IMR-90 (cell line): ENCODE results near the gene LSM8. TPM values are rescaled to one million over a fixed set of nuclear protein-coding genes. Genes with fewer than 3 reads are reported as not detected.

Experiments used
- ATAC-seq: fragments of 200-7000 bp; cut with Tn5 transposase; 2 replicates; pipeline ENCODE4 v1.9.1; 2020; ENCODE audit warnings: low read depth, mild to moderate bottlenecking, moderate library complexity
- BruUV-seq: library from RNA; stranded (reverse); fragments of 400-500 nt; replicated peaks from 2 replicates; lab custom pipeline; 2021; lab: Mats Ljungman, UMichigan
- CTCF ChIA-PET: fragments of 300-600 bp; formaldehyde crosslinking; extraction: SDS; loops from one replicate; lab custom pipeline; 2021; ENCODE audit warnings: antibody characterized with exemption; lab: Yijun Ruan, JAX
- POLR2A ChIA-PET: fragments of 300-600 bp; sonication (Branson Sonifier 250); formaldehyde crosslinking; loops from one replicate; lab custom pipeline; 2022; ENCODE audit warnings: antibody characterized with exemption; ENCODE audit not compliant: unreplicated experiment; lab: Charles Lee
- DNase-seq: peaks from one replicate; pipeline ENCODE4 v3.0.0; 2013
- H2AFZ ChIP-seq: replicated peaks from 2 replicates; pipeline ENCODE3; 2013; ENCODE audit warnings: low read length, mild to moderate bottlenecking; ENCODE audit not compliant: poor library complexity
- H2AK5ac ChIP-seq: 2 replicates; pipeline ENCODE4 v1.6.1; 2013; ENCODE audit warnings: low read depth, low read length, inconsistent platforms
- H2AK9ac ChIP-seq: replicated peaks from 2 replicates; pipeline ENCODE3; 2013; ENCODE audit warnings: mild to moderate bottlenecking, low read depth, low read length, moderate library complexity; ENCODE audit not compliant: poor library complexity
- H2BK120ac ChIP-seq: 2 replicates; pipeline ENCODE4 v1.6.1; 2013; ENCODE audit warnings: low read depth, low read length, inconsistent platforms
- H2BK15ac ChIP-seq: 3 replicates; pipeline ENCODE4 v1.6.1; 2013; ENCODE audit warnings: low read depth, low read length, inconsistent platforms
- H2BK20ac ChIP-seq: 2 replicates; pipeline ENCODE4 v1.6.1; 2013; ENCODE audit warnings: low read depth, mild to moderate bottlenecking, inconsistent platforms, low read length, moderate library complexity
- H2BK5ac ChIP-seq: 2 replicates; pipeline ENCODE4 v1.6.1; 2013; ENCODE audit warnings: mild to moderate bottlenecking, low read depth, low read length, inconsistent platforms; ENCODE audit not compliant: poor library complexity, severe bottlenecking
- H3K14ac ChIP-seq: replicated peaks from 2 replicates; pipeline ENCODE4 v1.6.1; 2013; ENCODE audit warnings: low read depth, low read length, inconsistent platforms
- H3K18ac ChIP-seq: 2 replicates; pipeline ENCODE4 v1.6.1; 2013; ENCODE audit warnings: low read depth, low read length, control low read depth
- H3K23ac ChIP-seq: 2 replicates; pipeline ENCODE4 v1.6.1; 2013; ENCODE audit warnings: low read depth, low read length, inconsistent platforms
- H3K27ac ChIP-seq: 2 replicates; pipeline ENCODE4 v1.5.1; 2013; ENCODE audit warnings: mild to moderate bottlenecking, control low read depth, low read length; ENCODE audit not compliant: insufficient read depth
- H3K27me3 ChIP-seq: 2 replicates; pipeline ENCODE4 v1.6.1; 2013; ENCODE audit warnings: low read length; ENCODE audit not compliant: control insufficient read depth, insufficient read depth
- H3K36me3 ChIP-seq: 2 replicates; pipeline ENCODE4 v1.6.1; 2013; ENCODE audit warnings: low read length, mixed read lengths; ENCODE audit not compliant: control insufficient read depth, insufficient read depth
- H3K4ac ChIP-seq: 2 replicates; pipeline ENCODE4 v1.6.1; 2013; ENCODE audit warnings: low read depth, low read length, inconsistent platforms
- H3K4me1 ChIP-seq: 2 replicates; pipeline ENCODE4 v1.6.1; 2013; ENCODE audit warnings: low read length, mixed read lengths; ENCODE audit not compliant: control insufficient read depth, insufficient read depth
- H3K4me2 ChIP-seq: 2 replicates; pipeline ENCODE4 v1.6.1; 2013; ENCODE audit warnings: low read depth, mild to moderate bottlenecking, control low read depth, low read length, moderate library complexity
- H3K4me3 ChIP-seq: 2 replicates; pipeline ENCODE4 v1.5.1; 2013; ENCODE audit warnings: low read depth, mild to moderate bottlenecking, control low read depth, low read length, moderate library complexity; ENCODE audit not compliant: insufficient read depth
- H3K56ac ChIP-seq: 2 replicates; pipeline ENCODE4 v1.6.1; 2013; ENCODE audit warnings: low read length, inconsistent platforms; ENCODE audit not compliant: insufficient read depth; ENCODE audit errors: extremely low read depth
- H3K79me1 ChIP-seq, 2 experiments: 2 replicates each; pipeline ENCODE4 v1.6.1; 2013; ENCODE audit warnings: low read length in 2 of 2, inconsistent platforms in 1 of 2, low read depth in 1 of 2
- H3K9ac ChIP-seq: 2 replicates; pipeline ENCODE4 v1.6.1; 2013; ENCODE audit warnings: low read depth, low read length, control low read depth
- H3K9me1 ChIP-seq: 2 replicates; pipeline ENCODE4 v1.6.1; 2013; ENCODE audit warnings: low read length, inconsistent platforms; ENCODE audit not compliant: insufficient read depth
- H3K9me3 ChIP-seq: 2 replicates; pipeline ENCODE4 v1.6.1; 2013; ENCODE audit warnings: low read length; ENCODE audit not compliant: control insufficient read depth, insufficient read depth
- H4K20me1 ChIP-seq: 2 replicates; pipeline ENCODE4 v1.6.1; 2013; ENCODE audit warnings: low read length, inconsistent platforms; ENCODE audit not compliant: insufficient read depth
- H4K5ac ChIP-seq: 2 replicates; pipeline ENCODE4 v1.6.1; 2013; ENCODE audit warnings: mild to moderate bottlenecking, low read depth, low read length, control low read depth
- H4K8ac ChIP-seq, 2 experiments: 2 replicates each; pipeline ENCODE4 v1.6.1; 2013; ENCODE audit warnings: low read depth in 2 of 2, low read length in 2 of 2, control low read depth in 1 of 2, inconsistent platforms in 1 of 2
- H4K91ac ChIP-seq: 2 replicates; pipeline ENCODE4 v1.6.1; 2013; ENCODE audit warnings: low read depth, low read length, inconsistent platforms; ENCODE audit not compliant: insufficient read depth
- CEBPB ChIP-seq: IDR thresholded peaks from 2 replicates; pipeline ENCODE4 v1.6.1; 2012; ENCODE audit warnings: low read depth, low read length, improper control_type of control experiment
- CTCF ChIP-seq: conservative IDR thresholded peaks from 2 replicates; pipeline ENCODE4 v1.5.1; 2012; ENCODE audit warnings: mild to moderate bottlenecking, low read depth, low read length, improper control_type of control experiment
- FOS ChIP-seq: fragments of 150-350 bp; IDR thresholded peaks from 2 replicates; pipeline ENCODE4 v1.6.1; 2016; ENCODE audit warnings: low read depth, low read length
- MAZ ChIP-seq: IDR thresholded peaks from 2 replicates; pipeline ENCODE4 v1.6.1; 2012; ENCODE audit warnings: low read depth, mild to moderate bottlenecking, low read length, improper control_type of control experiment, moderate library complexity, borderline replicate concordance
- SMC3 ChIP-seq: fragments of 150-350 bp; IDR thresholded peaks from 2 replicates; pipeline ENCODE4 v1.6.1; 2016; ENCODE audit warnings: low read depth, mild to moderate bottlenecking, antibody characterized with exemption, low read length, moderate library complexity
- WGBS, 2 experiments: methylation state at CpG; one replicate each; pipeline versions ENCODE4 v1.1.5 to v1.1.7; 2013; ENCODE audit warnings: missing lambda C conversion rate in 2 of 2; ENCODE audit not compliant: insufficient read length in 1 of 2; ENCODE audit errors: extremely low coverage in 2 of 2; 5-methylcytosine and 5-hydroxymethylcytosine counted together
- dilution Hi-C: fragments of 300-500 bp; cut with HindIII; formaldehyde crosslinking; loops from one replicate; pipeline ENCODE4 v1.14.3; 2018; ENCODE audit warnings: low sequenced_read_pairs; ENCODE audit not compliant: unreplicated experiment
- in situ Hi-C: fragments of 300-500 bp; cut with MboI; formaldehyde crosslinking; loops from 3 replicates; pipeline ENCODE4 v1.14.3; 2019; ENCODE audit warnings: low sequenced_read_pairs, inconsistent platforms, mixed read lengths
- intact Hi-C: fragments of 100-400 bp; cut with micrococcal nuclease; formaldehyde crosslinking; loops from 2 replicates; pipeline ENCODE4 v1.10.0; 2022
- polyA plus RNA-seq, 3 experiments: library from polyadenylated mRNA; depleted of rRNA; stranded (reverse); fragments of >200 nt; gene quantifications; 2 replicates each; pipeline ENCODE4 v1.2.3, GENCODE V29; 2012; ENCODE audit warnings: low replicate concordance in 1 of 3
- total RNA-seq: library from RNA; depleted of rRNA; stranded (reverse); fragments of >200 nt; gene quantifications from 2 replicates; pipeline ENCODE4 v1.2.3, GENCODE V29; 2012

LSM8 gene
- total and polyA plus RNA-seq, 2 of the 4 experiments (the other 2 are of a cell fraction), result 9.7 to 30.2 TPM

GRCh38 chr7:118169146-118169545 lies 14.8 kb upstream of the LSM8 start:
- H3K56ac ChIP-seq, result no peak overlapping the region
- no peak for TF ChIP-seq SMC3
- no peak for TF ChIP-seq MAZ
- no peak for TF ChIP-seq CEBPB
- 0 out of 2 replicates have a peak, but pooled peaks have one; percentile 11 for TF ChIP-seq CTCF
- TF ChIP-seq FOS, result no peak
- no peaks in the 10 kb centered on the region; the same call in 1 of the 2 replicates for H3K4me1 ChIP-seq
- no peak overlapping the region for H2AK5ac ChIP-seq
- no peak overlapping the region for H3K27ac ChIP-seq
- ATAC-seq (no peak), DNase-seq (peak; percentile 41)
- H2AK9ac ChIP-seq, result no peak overlapping the region
- no peak overlapping the region for H3K18ac ChIP-seq
- H3K36me3 ChIP-seq, result no peaks in the 10 kb centered on the region
- H3K4me3 ChIP-seq, result no peak overlapping the region
- H3K9me1 ChIP-seq, result no peaks in the 10 kb centered on the region
- in situ Hi-C loops (no loop called here), intact Hi-C loops (no loop called here), dilution Hi-C loops (no loop called here)
- no peak overlapping the region for H3K4ac ChIP-seq
- no peak overlapping the region for H3K9ac ChIP-seq
- 0% methylated on average over 1 of the region's 4 CpGs; no CpG with 5 or more reads in 1 of the 2 experiments for WGBS, 2 experiments
- ChIA-PET POLR2A (no interaction called here), CTCF (no interaction called here)
- H3K23ac ChIP-seq, result no peak overlapping the region
- H3K14ac ChIP-seq, result no peak overlapping the region
- no peaks in the 10 kb centered on the region for H3K9me3 ChIP-seq
- no peak overlapping the region for H2AFZ ChIP-seq
- H4K91ac ChIP-seq, result no peak overlapping the region
- H2BK20ac ChIP-seq, result no peak overlapping the region
- H2BK5ac ChIP-seq, result no peak overlapping the region
- no peaks in the 10 kb centered on the region for H4K20me1 ChIP-seq
- no peak overlapping the region for H4K5ac ChIP-seq
- H3K27me3 ChIP-seq, result no peaks in the 10 kb centered on the region
- no peak overlapping the region for H3K4me2 ChIP-seq
- H2BK15ac ChIP-seq, result no peak overlapping the region
- no peaks in the 10 kb centered on the region for H3K79me1 ChIP-seq
- BruUV-seq, result no TSS peak
- no peak overlapping the region for H2BK120ac ChIP-seq
- no peak overlapping the region for H4K8ac ChIP-seq
